Stimulated activated CD4-positive, alpha-beta T cell treated with anti-CD3 and anti-CD28 coated beads, Interleukin-15, amount 100 ng/mL, for 48 hours (primary cell): Measurements from ENCODE around the gene EHD1.
"Not testable (repeated sequence)": the region's sequence is repeated elsewhere in the genome, so short reads cannot be mapped to it uniquely, and the experiment has no call there.

ENCODE experiments used
- DNase-seq, 2 donors: peaks; one replicate each; pipeline ENCODE4 v3.0.0-alpha.2; 2020; ENCODE audit warnings: low read depth in 2 of 2

The EHD1 gene

DNA sequence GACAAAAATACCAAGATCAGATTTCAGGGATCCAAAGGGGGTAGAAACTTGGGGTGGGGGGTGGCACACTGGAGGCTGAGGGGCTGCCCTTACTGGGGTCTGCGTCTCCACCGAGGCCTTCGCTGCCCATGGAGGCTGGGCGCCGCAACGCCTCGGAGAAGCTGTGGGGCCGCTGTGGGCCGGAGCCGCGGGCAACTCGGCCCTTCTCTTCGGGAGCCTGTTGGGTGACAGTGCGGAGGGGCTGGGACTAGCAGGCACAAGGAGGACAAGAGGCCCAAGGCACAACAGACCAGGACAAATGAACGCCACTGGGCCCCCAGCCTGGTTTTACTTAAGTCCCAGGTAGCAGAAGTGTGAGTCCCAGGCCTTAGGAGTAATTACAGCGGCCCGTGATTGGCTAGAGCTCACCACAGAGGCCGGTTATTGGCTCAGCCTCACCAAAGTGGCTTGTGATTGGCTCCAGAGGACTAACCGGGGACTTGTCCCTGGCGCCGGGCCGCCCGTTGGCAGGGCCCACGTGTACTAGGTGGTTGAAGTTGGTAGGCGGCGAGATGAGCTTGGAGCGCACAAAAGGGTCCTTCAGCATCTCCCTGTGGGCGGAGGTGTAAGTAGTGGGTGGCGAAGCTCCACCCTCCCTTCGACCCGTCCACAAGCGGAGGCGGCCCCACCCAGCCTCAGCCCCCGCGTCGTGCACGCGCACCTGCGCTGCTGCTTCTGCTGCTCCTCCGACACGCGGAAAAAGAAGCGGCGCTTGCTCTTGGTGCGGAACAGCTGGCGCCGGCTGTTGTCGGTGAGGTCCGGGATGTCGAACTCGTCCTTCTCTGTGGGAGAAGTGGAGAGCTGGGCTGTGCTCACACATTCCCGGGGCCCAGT lies 51.6 kb downstream of the EHD1 start:
- no peak for DNase-seq

DNA sequence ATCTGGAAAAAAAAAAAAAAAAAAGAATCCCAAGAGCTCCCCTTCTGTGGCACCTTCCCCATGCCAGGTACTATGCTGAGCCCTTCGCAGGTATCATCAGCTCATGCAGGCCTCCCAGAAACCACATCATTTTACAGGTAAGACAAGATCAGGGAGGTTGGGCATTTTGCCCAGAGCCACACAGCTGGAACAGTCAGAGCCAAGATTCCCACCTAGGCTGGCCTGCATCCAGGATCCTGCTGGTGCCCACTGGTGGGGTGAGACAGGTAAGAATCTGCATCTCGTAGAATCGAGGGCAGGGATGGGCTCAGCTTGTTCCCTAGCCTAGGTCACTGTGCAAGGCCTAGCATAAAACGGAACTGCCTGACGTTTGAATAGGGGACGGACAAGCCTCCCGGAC lies 52.4 kb downstream of the EHD1 start:
- DNase-seq, result no peak

DNA sequence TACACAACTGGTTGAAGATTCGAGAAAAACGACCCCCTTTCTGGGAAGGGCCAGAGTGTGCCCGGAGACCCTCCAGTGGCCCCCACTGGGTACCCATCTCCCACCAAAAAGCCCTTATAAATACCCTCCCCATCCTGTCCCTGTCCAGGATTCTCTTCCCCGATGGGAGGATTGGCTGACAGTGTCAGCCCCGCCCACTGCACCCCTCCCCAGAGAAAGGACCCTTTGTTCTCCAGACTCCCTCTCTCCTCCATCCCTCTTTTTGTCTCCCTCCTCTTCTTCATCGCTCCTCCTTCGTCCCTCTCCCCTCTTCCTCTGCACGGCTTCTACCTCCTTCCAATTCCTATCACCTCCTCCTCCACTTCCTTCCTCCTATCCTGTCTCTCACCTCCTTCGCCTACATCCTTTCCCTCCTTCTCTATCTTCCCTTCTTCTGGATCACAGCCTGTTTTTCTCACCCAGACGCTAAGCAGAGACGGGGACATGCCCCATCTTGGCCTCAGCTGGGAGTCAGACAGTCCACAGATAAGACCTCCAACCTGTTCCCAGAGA lies 54.8 kb downstream of the EHD1 start:
- no peak for DNase-seq

DNA sequence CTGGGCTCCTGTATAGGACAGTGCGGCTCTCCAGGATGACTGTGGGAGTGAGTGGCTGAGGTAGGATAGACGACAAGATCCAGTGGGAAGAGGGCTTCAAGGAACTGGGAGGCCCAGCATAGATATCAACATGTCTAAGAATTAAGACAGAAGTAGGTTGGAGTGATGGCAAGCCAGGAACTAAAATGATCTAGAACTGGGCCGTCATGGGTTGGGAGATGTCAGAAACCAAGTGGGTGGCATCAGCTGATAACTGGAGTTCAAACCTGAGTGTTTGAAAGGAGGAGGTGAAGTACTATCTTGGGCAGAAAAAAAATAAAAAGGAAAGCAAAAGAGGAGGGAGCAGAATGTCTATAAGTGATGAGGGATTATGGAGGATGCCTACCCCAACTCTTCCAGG lies 60.9 kb downstream of the EHD1 start:
- no peak for DNase-seq

DNA sequence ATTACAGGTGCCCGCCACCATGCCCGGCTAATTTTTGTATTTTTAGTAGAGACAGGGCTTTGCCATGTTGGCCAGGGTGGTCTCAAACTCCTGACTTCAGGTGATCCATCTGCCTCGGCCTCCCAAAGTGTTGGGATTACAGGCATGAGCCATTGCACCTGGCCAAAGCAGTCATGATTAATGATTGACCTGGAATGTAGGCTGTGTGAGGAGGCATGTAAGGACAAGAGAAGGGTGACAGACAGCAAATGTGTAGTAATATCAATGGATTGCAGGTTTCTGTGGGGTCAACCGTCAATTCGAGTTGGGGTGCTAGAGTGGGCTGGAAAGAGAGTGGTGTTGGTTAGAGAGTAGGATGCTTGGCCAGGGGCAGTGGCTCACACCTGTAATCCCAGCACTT lies 63.0 kb downstream of the EHD1 start:
- not testable (repeated sequence) for DNase-seq

DNA sequence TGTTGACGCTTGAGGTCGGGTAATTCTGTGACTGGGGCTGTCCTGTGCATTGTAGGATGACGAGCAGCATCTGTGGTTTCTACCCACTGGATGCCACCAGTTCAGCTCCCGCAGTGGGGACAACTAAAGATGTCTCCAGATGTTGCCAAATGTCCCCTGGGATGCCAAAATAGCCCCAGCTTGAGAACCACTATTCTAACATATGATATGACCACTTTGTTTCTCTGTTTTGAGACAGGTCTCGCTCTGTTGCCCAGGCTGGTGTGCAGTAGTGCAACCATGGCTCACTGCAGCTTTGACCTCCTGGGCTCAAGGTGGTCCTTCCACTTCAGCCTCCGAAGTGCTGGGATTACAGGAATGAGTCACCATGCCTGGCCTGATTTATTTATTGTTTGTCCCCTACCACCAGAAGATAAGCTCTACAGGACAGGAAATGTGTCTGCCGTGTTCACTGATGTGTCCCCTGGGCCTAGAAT lies 63.7 kb downstream of the EHD1 start:
- no peak for DNase-seq

DNA sequence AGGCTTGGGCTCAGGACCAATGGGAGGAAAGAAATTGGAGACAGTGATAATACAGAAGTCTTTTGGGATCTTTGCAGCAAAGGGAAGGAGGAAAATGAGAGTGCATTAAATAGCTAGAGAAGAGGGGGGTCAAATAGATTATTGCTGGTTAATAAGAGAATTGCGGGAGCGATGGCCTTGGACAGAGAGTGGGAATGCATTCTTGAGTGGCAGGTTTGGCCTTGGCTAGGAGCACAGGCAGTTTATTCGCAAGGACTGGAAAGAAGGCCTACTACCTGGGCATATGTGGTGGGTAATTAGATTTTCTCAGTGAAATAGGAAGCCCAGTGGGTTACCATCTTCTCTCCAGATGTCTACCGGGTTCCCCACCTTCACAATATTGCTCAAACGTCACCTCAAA lies 64.6 kb downstream of the EHD1 start:
- DNase-seq, result no peak

DNA sequence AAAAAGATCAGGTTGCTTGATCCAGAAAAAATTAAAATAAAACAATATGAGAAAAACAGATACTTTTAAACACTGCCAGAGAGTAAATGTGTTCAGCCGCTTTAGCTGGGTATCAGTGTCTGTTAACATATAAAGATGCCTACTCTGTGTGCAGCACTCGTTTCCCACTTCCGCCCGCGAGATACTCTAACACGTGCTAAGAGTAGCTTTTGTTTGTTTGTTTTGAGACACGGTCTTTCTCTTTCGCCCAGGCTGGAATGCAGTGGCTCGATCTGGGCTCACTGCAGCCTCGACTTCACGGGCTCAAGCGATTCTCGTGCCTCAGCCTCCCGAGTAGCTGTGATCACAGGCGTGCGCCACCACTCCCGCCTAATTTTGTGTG lies 67.5 kb downstream of the EHD1 start:
- DNase-seq, result no peak

DNA sequence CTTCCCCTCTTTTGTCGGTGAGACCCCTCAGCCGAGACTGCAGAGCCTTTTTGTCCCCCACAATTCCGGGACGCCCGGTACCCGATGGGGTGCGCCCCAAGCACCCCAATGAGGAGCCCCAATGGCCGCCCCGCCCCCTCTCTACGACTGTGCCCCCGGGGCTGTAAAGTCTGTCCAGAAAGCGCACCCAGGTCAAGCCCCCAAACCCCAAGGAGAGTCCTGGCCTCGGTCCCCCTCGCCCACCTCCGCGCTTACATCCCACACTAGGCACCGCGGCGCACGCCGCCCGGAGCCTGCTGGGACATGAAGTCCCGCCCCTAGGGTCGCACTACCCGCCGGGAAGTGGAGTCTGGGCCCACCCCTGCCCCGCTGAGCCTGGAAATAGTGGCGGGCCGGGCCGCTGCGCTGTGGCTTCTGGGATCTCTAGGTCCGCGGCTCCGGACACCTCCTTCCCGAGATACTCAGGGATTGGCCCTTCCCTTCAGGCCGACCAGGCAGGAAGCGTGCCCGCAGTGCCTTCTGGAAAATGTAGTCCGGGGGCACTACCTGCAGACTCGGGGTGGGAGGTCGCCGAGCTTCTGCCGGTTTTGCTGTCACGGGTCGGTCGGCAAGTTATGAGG lies 68.0 kb downstream of the EHD1 start, which contains the start of gene MEN1:
Gene MEN1 (minus strand): TSS at position 281 of the 620 bp plus-strand sequence. CDS start 442 bp downstream, outside the sequence.
- peak; percentile 77 to 83 for DNase-seq

DNA sequence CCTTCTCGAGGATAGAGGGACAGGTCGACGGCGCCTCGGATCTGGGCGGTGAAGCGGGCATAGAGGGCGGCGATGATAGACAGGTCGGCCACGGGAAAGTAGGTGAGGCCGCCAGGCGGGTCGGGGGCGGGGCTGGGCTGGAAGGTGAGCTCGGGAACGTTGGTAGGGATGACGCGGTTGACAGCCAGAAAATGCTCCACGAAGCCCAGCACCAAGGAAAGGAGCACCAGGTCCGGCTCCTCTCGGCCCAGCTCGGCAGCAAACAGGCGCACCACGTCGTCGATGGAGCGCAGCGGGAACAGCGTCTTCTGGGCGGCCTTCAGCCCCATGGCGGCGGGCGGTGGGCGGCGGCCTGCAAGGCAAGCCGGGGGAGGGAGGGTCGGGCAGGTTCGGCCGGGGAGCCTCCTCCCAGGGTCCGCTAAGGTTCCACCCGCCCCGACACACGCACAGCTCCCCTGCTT lies 68.6 kb downstream of the EHD1 start:
- no peak for DNase-seq

DNA sequence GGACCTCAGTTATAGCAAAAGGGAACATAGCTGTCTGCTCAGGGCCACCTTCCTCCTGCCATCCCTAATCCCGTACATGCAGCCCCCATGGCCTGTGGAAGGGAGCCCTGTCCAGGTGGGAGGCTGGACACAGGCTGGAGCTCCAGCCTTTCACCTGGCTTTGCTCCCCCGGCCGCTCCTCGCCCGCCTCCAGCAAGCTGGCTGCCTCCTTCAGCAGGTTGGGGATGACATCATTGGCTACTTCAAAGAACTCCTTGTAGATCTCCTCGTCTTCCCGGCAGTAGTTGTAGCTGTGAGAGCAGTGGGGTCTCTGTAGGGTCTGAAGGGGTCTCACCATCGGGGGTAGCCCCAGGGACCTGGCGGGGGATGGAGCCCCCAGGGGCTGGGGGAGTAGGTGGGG lies 72.9 kb downstream of the EHD1 start:
- DNase-seq, result no peak

DNA sequence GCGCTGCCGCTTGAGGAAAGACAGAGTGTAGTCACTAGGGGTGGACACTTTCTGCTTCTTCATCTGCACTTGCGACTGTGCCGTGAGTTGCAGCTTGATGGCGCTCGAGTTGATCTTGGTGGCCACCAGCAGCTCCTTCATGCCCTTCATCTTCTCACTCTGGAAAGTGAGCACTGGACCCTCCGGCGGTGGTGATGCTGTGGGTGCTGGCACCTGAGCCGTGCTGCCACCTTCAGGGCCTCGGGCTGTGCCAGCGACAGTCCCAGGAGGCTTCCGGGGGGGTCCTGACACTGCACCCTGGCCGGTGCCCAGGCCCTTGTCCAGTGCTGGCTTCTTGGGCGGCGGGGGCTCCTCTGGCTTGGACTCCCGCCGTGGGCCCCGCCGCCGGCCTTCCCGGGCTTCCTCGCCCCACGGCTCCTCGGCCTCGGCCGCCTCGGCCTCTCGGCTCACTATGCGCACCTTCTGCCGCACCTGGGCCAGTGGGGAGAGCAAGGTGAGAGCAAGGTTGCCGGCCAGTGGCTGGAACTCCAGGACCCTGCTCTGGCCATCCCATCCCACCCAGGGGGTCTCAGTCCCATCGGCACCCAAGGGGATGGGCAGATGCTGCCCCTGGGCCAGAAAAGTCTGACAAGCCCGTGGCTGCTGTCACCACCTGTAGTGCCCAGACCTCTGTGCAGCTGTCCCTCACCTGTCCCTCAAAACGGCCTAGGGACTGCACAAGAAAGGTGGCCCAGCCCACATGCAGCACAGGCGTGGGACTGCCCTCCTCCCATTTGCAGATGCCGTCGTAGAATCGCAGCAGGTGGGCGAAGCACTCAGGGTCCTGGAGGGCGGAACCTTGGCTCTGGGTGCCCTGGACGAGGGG lies 73.8 kb downstream of the EHD1 start:
- no peak for DNase-seq

DNA sequence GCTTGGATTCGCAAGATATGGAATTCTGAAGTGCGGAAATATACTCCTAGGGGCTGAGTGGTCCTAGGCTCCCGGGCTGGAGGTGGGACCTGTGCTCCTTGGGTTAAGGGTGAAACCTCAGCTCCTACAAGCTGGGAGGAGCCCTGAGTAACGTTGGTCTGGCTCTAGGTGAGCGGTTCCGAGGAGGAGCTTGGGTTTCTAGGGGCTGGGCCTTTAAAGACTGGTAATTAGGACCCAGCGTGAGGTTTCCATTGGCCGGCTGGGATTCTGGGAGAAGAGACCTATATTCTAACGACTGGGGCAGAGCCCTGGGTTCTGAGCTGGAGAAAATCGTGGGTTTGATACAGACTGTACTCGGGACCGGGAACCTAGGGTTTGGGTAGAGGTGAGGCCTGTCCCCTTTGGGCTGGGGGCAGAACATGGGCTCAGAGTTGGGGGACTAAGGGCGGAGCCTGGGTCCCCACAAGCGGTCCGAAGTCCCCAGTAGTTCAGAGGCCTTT lies 74.5 kb downstream of the EHD1 start:
- no peak for DNase-seq

DNA sequence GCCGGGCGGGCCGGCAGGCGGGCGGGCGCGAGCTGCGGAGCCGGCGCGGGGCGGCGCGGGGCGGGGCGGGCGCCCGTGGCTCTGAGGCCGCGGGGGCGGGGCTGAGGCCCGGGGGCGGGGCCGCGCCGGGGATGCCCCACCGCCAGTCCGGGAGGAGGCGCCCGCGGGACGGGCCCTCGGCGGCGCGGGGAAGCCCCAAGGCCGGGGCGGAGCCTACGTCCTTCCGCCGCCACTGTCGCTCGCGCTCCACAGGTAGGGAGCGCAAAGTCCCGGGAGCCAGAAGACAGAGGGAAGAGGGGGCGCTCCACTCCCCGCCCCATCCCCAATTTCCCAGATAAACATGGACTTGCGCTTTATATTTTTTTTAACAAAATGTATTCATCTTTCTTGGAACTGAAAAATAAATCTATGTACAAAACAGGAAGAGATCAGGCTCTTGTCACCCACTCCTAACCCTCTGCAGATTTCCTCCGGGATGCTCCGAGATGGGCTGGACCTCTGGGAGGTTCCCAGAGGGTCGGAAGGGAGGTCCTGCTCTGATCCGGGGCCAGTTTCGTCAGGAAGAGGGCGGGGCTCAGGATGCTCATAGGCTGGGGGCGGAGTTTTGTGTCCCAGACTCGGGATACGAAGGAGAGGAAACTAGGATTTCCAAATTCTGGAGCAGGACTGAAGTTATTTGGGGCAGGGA lies 75.1 kb downstream of the EHD1 start, which contains the start of gene MAP4K2:
Gene MAP4K2 (minus strand): TSS at position 57 of the 688 bp plus-strand sequence. CDS start 65 bp downstream, outside the sequence.
- DNase-seq, result peak; percentile 54 to 83

DNA sequence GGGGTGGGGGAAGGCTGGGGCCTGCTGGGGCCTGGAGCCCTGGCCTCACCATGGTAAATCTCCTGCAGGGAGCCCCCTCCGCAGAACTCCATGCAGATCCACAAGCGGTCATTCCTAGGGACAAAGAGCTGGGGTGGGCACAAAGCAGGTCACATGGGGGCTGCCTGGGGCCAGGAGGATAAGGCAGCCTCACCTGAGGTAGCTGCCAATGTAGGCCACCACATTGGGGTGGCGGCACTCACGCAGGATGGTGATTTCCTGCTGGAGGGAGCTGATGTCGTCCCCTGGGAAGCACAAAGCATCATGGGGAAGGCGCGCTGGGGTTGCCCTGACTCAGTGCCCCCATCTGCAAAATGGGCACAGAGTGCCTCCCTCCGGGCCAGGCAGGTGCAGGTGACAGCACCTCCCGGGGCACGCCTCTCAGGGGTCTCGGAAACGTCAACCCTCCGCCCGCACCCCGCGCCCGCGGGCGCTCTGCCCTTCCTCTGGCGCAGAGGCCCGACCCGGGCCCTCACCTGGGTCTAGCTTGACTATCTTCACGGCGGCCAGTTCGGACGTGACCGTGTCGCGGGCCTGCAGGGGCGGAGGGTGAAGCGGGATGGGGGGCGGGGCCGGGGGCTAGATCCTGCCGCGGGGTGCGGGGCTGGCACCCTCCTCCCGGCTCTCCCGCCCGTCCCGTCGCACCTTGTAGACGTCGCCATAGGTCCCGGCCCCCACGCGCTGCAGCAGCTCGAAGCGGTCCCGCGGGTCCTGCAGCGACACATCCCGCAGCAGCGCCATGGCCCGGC lies 75.9 kb downstream of the EHD1 start:
- no peak for DNase-seq
